Activated CD4-positive, alpha-beta T cell treated with anti-CD3 and anti-CD28 coated beads, Interleukin-10, Interleukin-2, amounts not matched to agents 100 ng/mL and 50 ng/mL, durations not matched to agents 16 hours and 8 hours (primary cell): ENCODE results near the gene RABL6.
"Not testable (repeated sequence)": the region's sequence is repeated elsewhere in the genome, so short reads cannot be mapped to it uniquely, and the experiment has no call there.

Experiments
- DNase-seq: peaks from one replicate; pipeline ENCODE4 v3.0.0-alpha.2; 2020

The RABL6 gene

DNA sequence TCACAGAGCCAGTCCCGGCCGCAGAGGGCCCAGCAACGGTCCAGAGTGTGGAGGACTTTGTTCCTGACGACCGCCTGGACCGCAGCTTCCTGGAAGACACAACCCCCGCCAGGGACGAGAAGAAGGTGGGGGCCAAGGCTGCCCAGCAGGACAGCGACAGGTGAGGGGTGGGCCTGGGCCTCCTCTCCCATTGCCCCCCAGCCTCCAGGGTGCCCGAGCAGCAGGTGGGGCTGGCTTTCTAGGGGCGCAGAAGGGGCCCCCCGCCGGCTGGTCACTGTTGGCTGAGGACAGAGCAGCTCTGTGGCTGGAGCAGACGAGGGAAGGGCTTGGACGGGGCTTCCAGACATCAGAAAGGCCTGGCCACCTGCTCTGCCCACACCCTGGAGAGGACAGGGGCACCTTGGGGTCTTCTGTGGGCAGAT lies 30.1 kb downstream of the RABL6 start:
- DNase-seq, result not testable (repeated sequence)

GRCh38 chr9:136838314-136839228 lies 30.8 kb downstream of the RABL6 start:
- DNase-seq, result no peak

- no peak for DNase-seq
Measured at GRCh38 chr9:136839229-136840139, 31.7 kb downstream of the RABL6 start.

DNA sequence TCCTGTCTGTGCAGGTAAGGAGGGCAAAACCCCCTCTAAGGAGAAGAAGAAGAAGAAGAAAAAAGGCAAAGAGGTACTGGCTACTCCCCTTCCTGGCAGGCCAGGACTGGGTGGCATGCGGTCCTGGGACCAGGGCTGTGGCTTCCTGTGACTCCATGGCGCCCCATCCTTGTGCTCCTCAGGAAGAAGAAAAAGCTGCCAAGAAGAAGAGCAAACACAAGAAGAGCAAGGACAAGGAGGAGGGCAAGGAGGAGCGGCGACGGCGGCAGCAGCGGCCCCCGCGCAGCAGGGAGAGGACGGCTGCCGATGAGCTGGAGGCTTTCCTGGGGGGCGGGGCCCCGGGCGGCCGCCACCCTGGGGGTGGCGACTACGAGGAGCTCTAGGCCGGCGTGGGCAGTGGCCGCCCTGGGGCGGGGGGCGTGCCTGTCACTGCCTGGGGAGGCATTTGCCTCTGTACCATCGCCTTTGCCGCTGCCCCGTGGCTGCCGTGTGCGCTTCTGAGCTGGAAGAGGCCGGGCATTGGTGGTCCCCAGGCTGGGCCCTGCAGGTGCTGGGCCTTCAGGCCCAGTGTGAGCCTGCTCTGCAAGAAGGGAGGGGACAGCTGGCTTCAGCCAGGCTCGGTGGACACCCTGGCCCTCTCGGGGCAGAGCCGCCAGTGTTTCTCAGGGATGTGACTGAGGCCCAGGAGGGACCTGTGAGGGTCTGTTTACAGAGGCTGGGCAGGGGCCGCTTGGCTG lies 32.6 kb downstream of the RABL6 start:
- no peak for DNase-seq

DNA sequence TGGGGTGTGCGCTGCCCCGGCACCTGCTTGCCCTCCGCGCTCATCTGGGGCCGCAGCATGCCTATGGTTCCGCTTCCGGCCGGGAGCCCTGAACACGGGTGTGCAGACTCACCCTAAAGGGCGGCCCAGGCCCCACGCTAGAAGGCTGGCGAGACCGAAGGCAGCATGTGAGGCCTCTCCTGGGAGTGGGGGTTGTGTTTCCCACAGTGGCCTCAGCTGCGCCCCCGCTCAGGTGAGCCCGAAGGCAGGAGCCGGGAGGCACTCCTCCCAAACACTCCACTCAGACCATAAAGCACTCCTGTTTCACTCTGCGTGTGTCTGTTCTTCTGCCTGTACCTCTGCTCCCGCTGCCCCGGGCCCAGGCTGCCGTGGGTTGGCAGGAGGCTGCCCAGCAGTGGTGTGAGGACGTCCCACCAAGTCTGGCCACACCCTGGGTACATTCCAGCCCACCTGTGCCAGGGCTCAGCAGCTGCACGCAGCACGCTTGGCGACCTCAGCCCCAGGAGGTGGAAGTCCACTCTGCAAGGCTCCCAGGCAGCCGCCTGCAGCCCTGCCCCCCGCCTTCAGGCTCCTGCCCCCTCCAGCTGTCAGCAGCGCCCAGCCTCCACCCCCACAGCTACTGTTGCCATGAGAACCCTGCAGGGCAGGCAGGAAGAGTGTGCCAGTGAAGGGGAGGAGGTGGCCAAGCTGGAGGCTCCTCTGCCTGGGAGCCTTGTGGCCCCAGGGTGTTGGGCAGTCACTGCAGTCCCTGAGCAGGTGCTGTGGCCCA lies 33.3 kb downstream of the RABL6 start:
- no peak for DNase-seq

DNA sequence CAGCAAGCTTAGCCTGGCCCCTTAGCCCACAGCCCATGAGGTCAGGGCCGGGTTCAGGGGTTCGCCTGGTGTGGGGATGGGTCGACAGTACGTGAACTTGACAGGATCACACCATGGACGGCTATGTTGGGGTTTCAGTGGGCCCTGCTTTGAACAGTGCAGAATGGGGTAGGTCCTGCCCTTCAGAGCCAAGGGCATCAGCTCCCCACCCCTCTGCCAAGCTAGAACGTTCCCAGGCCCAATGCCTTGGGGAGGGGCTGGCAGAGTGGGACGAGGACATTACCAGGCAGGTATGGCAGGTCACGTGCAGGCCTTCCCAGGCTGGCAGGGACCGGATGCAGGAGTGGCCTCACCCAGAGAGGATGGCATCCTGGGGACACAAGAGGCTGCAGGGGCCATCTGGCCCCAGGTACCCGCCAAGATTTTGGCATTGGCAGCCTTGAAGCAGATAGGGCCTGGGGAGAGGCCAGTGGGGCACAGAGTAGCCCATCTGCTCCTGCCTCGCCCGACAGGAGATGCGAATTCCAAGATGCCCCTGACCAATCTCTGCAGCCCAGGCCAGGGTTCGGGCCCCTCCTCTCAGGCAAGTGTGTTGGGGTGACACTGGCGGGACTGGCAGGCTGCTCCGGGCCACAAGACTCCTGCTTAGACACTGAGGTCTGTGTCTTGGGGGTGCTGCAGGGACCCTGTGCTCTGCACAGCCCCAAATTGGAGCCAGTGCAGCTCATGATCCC lies 34.1 kb downstream of the RABL6 start:
- not testable (repeated sequence) for DNase-seq

GRCh38 chr9:136842380-136842948 lies 34.7 kb downstream of the RABL6 start, which contains the start of gene AJM1:
AJM1 (plus strand) TSS chr9:136842478; CDS start chr9:136844415, 1,937 bp downstream.
- DNase-seq, result peak; percentile 86

- not testable (repeated sequence) for DNase-seq
Measured at GRCh38 chr9:136843159-136843800, 35.5 kb downstream of the RABL6 start.

DNA sequence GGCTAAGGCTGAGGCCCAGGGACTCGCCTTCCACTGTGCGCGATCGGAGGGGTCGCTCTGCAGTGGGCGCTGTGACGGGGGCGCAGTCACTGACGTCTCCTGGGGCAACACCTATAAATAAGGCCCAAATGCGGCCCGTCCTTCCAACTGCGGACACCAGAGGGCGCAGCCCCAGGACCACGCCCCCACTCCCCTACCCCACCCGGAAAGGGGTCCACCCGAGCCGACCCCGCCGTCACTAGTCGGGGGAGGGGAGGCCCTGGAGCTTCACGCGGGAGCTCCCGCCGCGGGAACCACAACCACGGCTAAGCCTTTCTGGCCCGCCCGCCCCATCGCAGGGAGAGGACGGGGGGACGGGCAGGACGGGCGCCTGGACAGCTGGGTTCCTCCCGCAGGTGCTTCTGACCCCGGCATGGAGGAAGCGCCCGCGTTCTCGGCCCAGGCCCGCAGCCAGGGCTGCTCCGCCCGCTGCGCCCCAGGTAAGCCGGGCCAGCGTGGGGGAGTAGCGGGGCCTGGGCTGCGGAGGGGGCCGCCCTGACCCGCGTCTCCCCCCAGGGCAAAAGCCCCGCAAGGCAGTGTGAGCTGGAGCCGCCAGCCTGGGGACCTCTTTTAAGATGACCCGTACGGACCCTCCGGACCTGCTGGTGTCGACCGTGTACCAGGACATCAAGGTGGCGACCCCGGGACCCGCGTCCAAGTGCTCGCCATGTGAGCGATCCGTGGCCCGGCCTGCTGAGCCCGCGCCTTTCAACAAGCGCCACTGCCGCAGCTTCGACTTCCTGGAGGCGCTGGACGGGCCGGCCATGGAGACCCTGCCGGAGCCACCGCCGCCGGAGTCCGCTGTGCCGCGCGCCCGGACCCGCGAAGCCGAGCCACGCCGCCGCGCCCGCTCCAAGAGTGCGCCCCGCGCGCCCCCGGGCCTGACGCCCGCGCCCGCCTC lies 36.3 kb downstream of the RABL6 start:
- DNase-seq, result peak; percentile 66

- no peak for DNase-seq
Measured at GRCh38 chr9:136844761-136845464, 37.2 kb downstream of the RABL6 start.

- DNase-seq, result no peak
Measured at GRCh38 chr9:136845465-136846260, 37.9 kb downstream of the RABL6 start.

DNA sequence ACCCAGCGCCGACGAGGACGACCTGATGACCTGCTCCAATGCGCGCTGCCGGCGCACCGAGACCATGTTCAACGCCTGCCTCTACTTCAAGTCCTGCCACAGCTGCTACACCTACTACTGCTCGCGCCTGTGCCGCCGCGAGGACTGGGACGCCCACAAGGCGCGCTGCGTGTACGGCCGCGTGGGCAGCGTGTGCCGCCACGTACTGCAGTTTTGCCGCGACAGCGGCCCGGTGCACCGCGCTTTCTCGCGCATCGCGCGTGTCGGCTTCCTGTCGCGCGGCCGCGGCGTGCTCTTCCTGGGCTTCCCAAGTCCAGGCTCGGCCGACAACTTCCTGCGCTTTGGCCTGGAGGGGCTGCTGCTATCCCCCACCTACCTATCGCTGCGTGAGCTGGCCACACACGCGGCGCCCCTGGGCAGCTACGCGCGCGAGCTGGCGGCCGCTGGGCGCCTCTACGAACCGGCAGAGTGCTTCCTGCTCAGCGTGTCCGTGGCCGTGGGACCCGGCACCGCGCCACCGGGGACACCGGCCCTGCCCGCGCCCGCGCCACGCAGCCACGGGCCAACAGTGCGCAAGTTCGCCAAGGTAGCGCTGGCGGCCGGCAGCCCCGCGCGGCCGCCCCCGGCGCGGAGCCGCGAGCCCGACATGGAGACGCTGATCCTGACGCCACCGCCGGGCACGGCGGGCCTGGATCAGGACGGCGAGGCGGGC lies 38.8 kb downstream of the RABL6 start:
- DNase-seq, result no peak

GRCh38 chr9:136847088-136847825 lies 39.5 kb downstream of the RABL6 start:
- DNase-seq, result peak; percentile 54

DNA sequence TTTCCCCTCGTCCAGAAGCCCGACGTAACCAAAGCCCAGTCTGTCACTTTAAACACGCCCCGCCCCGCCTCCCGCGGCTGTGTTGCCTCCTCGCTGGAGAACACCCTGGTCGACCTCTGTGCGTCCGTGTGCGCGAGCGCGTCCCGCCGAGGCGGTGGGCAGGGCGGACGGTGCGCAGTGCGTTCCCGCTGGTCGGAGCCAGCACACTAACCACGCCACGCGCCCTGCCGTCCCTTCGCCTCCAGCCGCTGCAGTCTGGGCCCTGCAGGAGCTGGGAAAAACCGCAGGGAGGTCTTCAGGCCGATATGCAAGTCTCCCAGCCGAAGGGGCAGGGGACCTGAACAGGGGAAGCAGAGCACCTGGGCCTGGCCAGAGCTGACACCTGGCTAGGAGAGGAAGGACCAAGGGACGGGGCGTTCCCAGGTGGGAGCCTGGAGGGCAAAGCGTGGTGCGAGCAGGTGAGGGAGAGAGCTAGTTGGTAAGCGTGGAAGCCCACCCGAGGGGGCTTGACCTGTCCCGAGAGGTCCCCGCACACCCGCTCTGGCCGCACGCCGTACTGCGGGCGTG lies 40.2 kb downstream of the RABL6 start:
- DNase-seq, result peak; percentile 91

DNA sequence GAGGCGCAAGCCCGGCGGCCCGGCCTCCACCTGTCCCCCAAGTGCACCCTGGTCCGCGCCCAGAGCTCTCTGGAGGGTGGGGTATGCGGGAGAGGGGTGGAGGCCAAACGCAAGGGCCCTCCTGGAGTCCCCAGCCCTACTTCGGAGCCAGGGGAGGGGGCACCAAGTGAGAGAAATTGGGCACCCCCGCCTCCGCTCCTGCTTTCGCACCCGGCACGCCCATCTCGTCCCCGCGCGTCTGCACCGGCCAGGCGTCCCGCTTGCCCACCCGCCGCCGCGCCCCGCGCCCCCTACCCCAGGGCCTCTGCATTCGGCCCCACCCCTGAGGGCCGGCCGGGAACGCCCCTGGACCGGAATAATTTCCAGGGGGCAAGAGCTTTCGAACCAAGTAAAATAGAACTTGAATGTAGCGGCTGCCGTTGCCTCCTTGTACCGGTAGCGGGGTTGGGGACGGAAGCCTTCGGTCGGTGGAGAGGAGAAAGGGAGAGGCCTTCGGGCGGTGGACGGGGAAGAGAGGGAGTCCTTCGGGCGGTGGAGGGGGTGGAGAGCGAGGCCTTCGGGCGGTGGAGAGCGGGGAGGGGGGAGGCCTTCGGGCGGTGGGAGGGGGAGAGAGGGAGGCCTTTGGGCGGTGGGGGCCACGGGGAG lies 40.8 kb downstream of the RABL6 start:
- DNase-seq, result peak; percentile 50
